HG03575 (cell line): ENCODE results near the gene ATP13A2.

Experiments
- ATAC-seq: cut with Tn5 transposase; IDR thresholded peaks from one replicate; pipeline ENCODE4 v1.9.1; 2021; ENCODE audit not compliant: unreplicated experiment, insufficient number of reproducible peaks, low FRiP score; ENCODE audit errors: extremely low read depth

ATP13A2 gene

DNA sequence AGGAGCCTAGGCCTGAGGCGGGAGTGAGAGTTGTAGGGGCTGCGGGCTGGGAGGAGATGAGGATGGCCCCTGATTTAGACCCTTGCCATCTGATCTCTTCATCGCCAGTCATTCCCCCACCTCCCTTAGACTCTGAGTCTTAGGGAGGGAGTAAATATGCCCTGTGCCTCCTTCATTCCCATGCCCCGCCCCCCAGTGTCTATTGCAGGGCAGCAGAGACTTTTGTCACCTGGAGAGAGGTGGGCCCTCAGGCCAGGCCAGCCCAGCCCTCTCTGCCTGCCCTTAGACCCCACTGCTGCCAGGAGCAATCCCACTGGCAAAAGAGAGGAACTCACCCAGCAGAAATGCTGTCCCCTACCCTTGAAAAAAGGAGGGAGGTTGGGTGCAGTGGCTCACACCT lies 28.1 kb downstream of the ATP13A2 start:
- no peak for ATAC-seq

GRCh38 chr1:16982902-16983301 lies 28.8 kb downstream of the ATP13A2 start:
- ATAC-seq: no peak

DNA sequence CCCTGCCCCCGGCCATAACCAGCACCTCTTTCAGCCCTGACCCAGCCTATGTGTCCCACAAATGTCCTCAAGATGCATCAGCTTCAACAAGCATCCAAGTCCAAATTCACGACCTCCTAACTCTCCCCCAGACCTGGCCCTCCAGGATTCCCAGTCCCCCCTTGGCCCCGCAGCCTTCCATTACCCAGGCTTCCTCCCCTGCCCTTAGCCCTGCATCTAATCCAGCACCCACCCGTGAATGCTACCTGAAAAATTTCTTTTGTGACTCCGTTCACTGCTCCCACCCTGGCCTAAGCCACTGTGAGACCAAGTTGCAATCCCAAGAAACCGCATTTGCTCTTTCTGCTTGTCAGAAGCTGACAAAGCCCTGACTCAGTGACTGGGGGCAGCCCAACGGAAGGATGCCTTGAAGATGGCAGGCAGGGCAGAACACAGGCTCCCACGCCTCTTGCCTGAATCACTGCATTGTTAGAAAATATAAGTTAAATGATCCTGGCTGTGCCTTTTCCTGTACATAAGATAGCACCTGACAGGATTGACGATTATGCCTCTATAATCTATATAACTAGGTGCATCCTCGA lies 30.4 kb downstream of the ATP13A2 start:
- no peak for ATAC-seq

DNA sequence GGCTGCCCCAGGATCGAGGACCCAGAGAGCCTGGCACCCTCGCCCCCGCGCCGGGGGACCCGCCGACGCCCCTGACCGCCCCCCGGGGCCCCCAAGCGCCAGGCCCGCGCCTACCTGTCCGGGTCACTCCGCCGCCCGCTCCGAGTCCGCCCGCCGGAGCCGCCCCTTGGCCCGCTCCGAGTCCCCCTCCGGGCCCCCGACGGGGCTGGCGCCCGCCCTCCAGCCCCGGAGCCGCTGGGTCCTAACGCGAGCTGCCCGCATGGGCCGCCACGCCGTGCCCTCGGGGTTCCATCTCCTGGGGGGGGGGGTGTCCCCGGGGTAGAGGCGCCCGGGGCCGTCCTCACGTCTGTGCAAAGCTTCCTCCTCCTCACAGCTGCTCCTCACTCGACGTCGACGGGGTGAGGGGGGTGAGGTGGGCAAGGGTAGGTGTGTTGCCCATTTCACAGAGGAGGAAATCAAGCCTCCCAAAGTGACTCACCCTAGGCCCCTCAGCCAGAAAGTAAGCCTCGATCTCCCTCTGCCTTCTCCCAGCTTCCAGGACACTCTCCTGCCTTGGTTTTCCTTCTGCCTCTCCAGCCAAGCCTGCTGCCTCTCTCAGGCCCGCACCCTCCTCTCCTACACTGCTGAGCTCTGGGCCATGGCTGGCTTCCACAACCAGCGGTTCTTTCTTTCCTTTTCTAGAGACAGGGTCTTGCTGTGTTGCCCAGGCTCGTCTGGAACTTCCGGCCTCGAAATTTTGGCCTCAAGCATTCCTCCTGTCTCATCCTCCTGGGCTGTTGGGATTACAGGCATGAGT lies 31.1 kb downstream of the ATP13A2 start, which contains the start of gene MFAP2:
TSS of gene MFAP2 (minus strand) at position 148 of the 796 bp plus-strand sequence. CDS start 2,347 bp downstream, outside the sequence.
- no peak for ATAC-seq

- no peak for ATAC-seq
Observed at GRCh38 chr1:16979475-16980327, 32.0 kb downstream of the ATP13A2 start.

DNA sequence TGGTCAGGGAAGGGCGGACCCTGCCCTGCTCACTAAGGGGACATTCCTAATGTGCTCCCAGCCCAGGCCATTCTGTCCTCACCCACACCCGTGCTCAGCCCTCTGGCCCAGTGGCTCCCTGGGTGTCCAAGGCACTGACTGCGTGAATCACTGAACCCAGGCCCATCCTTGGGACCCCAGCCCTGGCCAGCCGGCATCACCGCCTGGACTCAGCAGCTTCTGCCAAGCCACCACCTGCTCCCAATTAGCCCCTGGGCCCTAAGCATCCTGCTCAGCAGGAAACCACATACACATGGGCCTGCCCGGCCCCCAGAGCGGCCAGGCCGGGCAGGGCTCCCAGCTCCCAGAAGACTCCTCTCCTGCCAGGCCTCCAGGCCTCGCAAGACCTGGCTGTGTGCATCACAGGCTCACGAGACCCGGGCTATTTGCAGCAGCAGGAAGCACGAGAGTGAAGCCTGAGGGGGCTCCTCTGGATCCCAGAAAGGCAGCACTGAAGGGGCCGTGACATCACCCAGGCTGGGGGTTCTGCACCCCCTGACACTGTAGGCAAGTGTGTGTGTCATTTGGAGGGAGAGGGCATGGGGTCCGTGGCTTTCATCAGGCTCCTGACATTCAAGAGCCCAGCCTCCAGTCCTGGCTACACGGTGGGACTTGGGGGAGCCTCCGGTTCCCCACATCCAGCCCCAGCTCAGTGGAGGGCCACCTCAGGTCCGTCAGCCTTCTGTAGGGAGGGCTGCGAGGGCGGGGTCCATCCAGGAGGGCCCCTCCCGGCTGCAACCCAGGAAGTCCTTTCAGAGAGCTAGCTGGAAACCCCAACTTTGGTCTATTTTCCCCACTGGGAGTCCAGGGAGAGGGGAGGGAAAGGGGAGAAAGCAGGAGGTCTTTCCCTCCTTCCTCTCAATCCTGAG lies 32.9 kb downstream of the ATP13A2 start:
- ATAC-seq: no peak

- ATAC-seq: no peak
Observed at GRCh38 chr1:16978139-16978538, 33.6 kb downstream of the ATP13A2 start.

GRCh38 chr1:16977377-16977776 lies 34.4 kb downstream of the ATP13A2 start:
- no peak for ATAC-seq

- ATAC-seq: no peak
Observed at GRCh38 chr1:16976966-16977365, 34.8 kb downstream of the ATP13A2 start.

DNA sequence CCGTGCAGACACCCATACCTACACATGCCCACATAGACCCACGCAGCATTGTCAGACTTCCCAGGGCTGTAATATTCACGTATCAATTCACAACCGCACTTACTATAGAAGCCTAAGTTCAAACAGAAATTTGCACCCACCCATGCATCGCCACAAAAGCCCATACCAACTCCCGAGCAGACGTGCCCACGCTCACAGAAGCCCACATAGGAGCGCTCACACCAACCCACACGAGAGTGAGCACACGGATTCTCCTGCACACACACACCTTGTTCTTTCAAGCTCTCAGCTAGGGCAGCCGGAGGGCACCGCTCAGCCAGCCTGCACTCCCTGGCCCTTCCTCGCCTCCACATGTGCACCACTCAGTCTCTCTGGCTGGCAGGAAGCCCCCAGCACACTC lies 35.9 kb downstream of the ATP13A2 start:
- ATAC-seq: no peak

DNA sequence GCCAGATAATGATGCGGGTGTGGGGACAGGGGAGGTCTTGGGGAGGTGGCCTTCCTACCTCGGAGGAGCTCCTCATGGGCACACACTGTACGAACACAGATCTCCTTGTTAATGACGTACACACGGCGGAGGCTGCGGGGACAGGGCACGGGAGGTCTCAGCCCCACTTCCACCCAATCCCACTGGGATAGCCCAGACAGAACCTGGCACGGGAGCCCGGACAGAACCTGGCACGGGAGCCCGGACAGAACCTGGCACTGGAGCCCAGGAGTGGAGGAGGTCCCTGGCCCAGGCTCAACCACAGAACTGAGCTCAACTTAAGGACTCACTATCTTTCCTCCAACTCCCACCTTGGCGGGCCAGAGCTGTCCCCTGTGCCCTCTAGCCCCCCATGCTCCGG lies 36.5 kb downstream of the ATP13A2 start:
- no peak for ATAC-seq

DNA sequence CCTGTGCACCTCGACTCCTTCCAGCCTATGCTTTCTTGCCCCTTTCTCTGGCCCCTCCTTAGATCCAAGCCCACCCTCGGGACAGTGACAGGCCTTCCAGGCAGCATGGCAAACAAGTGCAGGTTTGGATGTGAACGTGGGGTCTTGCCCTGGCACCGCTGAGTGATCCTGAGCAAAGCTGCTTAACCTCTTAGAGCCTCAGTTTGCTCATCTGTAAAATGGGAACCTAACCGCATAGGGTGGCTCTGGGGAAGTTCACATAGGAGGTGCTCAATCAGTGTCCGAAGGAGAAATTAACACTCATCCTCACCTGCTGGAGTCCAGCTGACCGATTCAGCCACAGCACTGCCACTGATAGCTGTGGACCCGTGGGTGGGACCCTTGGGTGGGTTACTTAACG lies 38.5 kb downstream of the ATP13A2 start:
- no peak for ATAC-seq

- no peak for ATAC-seq
Observed at GRCh38 chr1:16972189-16972895, 39.4 kb downstream of the ATP13A2 start.

DNA sequence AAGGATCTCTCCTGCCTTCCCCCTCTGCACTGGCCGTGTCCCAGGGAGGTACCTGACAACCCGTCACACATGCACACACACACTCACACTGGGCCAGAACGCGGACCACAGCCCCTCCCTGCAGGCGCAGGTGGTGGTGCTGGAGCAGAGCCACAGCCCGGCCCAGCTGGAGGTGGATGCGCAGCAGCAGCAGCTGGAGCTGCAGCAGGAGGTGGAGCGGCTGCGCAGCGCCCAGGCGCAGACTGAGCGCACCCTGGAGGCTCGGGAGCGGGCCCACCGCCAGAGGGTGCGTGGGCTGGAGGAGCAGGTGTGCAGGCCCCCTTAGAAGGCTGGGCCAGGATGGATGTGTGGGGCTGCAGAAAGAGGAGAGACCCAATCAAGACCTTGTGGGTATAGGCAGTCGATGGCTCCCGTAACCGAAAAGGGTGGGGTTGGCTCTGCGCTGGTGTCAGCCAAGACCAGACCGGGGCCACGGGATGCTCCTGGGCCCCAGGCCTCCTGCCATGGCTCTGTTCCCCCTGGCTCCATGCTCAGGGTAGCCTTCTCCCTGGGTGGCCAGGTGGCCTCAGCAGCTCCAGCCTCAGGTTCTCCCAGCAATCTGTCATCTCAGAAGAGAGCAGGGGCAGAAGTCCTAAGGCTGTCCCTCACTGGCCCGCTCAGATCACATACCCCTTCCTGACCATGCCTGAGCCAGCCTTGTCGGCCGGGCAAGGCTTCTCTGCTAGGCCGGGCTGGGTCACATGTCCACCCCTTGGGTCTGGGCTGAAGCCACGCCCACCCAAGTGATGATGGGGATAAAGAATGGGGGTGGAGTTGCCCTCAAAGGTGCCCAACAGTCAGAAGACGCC lies 40.2 kb downstream of the ATP13A2 start:
- no peak for ATAC-seq

- ATAC-seq: no peak
Observed at GRCh38 chr1:16970132-16970910, 41.4 kb downstream of the ATP13A2 start.

GRCh38 chr1:16969651-16970050 lies 42.1 kb downstream of the ATP13A2 start:
- ATAC-seq: no peak
